Activated naive CD4-positive, alpha-beta T cell treated with anti-CD3 and anti-CD28 coated beads for 36 hours (primary cell): Measurements from ENCODE around the gene OSBP2. TPM values are rescaled to one million over a fixed set of nuclear protein-coding genes. Genes with fewer than 3 reads are reported as not detected.

Experiments used
- CTCF ChIA-PET: fragments of 350-600 bp; sonication (Branson Sonifier 250); formaldehyde crosslinking; loops from one replicate; lab custom pipeline; 2021; ENCODE audit warnings: antibody characterized with exemption; lab: Charles Lee
- DNase-seq: peaks from one replicate; pipeline ENCODE4 v3.0.0-alpha.2; 2020
- H3K27ac Mint-ChIP-seq: one replicate; pipeline ENCODE4 v1.8.0; 2021; ENCODE audit warnings: mild to moderate bottlenecking, mixed read lengths
- H3K27me3 Mint-ChIP-seq: one replicate; pipeline ENCODE4 v1.8.0; 2021; ENCODE audit warnings: low read depth, mixed read lengths
- H3K36me3 Mint-ChIP-seq: one replicate; pipeline ENCODE4 v1.8.0; 2021; ENCODE audit warnings: low read depth, mixed read lengths
- H3K4me1 Mint-ChIP-seq: one replicate; pipeline ENCODE4 v1.8.0; 2021; ENCODE audit warnings: low read depth, mixed read lengths
- H3K4me3 Mint-ChIP-seq: one replicate; pipeline ENCODE4 v1.8.0; 2021; ENCODE audit warnings: mild to moderate bottlenecking, moderate library complexity, mixed read lengths
- H3K9me3 Mint-ChIP-seq: one replicate; pipeline ENCODE4 v1.8.0; 2021; ENCODE audit warnings: mixed read lengths
- intact Hi-C: fragments of 100-400 bp; cut with micrococcal nuclease; formaldehyde crosslinking; loops from one replicate; pipeline ENCODE4 v1.15.1; 2023
- total RNA-seq, 2 experiments: library from RNA; stranded (reverse); gene quantifications; one replicate each; pipeline ENCODE4 v1.2.3, GENCODE V29; 2021

Gene OSBP2
- total RNA-seq, 2 experiments from 2014 or later = 0.81 to 0.89 TPM

DNA sequence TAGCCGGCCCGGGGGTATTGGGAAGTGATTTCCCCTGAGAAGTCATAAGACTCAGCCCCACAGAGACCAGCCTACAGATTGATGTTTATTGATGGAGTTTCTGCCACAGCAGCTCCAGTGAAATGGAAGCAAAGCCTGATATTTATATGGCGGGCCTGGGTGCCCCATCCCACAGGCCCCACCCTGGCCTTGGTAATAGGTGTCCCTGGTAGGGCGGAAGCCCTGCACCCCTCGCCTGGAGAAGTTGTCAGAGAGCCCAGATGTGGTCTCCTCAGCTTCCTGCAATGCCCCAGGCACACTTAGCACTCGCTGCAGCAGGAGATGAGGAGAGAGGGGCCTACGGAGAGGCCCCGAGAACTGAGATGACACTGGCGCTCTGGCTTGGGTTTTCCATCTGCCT lies 166.5 kb downstream of the OSBP2 start:
- Mint-ChIP-seq H3K4me1 (no peaks in the 10 kb centered on the region), H3K36me3 (no peaks in the 10 kb centered on the region), H3K4me3 (no peak overlapping the region), H3K27ac (no peak overlapping the region), H3K27me3 (no peaks in the 10 kb centered on the region), H3K9me3 (no peaks in the 10 kb centered on the region)
- CTCF ChIA-PET = no interaction called here
- no peak for DNase-seq
- intact Hi-C loops = no loop called here

DNA sequence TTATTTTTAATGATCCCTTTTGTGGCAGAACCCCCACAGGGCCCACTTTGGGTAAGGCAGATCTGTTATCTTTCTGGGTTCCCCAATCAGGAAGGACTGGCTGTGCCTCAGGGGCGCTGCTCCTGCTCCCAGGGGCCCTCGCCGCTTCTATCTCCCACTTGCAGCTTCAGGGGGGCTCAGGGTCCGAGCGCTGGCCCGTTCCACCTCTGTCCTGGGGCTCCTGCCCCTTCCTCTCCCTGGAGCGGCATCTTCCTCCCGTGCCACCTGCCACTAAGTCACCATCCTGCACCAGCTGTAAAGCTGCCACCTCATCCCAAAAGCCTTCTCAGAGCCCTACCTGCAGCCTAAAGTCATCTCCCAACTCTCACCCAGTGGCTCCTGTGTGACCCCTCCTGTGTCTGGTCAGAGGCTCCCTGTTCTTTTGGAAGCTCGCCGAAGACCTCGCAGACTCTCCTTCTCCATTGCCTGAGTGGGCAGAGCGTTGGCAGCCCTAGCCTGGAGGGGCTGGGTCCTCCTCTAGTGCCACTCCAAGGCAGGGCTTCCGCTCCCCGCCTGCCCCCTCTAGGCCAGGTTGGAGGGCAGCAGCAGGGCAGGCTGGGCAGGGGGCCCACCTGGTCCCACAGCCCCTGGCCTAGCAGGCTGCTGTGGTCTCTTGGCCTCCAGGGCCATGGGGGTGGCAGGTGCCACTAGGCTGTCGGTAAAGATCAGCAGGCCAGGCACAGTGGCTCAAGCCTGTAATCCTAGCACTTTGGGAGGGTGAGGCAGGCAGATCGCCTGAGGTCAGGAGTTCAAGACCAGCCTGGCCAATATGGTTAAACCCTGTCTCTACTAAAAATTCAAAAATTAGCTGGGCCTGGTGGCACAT lies 167.2 kb downstream of the OSBP2 start:
- CTCF ChIA-PET = no interaction called here
- Mint-ChIP-seq H3K4me3 (no peak overlapping the region), H3K9me3 (no peaks in the 10 kb centered on the region), H3K27ac (no peak overlapping the region), H3K4me1 (no peaks in the 10 kb centered on the region), H3K36me3 (no peaks in the 10 kb centered on the region), H3K27me3 (no peaks in the 10 kb centered on the region)
- intact Hi-C loops = no loop called here
- DNase-seq = no peak

DNA sequence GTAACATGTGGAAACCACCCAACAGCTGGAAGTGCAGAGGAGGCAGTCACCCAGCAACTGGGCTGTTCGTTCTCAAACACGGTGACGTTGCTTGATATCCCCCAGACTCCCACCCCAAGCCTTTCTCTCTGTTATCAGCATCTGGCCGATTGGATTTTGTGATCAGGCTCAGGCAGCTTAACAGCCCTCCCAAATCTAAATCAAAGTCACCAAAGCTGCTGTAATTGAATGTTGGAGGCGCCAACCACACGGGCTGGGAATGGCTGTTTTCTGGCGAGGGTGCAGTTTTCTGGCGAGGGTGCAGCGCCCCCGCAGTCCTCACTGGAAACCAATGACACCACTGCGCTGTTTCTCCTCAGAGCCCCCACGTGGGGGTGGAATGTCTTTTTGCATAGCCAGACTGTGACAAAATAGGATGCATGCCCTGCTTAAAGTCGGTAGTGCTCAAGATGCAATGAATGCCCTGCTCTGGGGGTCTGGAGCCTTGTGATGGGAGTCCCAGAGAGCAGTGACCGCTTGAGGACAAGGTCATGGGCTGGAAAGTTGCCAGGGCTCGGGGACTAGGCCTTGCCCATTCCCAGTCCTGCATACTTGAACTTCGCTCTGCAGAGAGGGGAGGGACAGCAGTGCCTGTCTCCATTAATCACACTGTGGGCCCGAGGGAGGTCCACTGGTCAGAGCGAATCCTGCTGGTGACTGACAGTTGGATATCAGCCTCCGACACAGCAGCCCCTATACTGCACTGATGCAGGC lies 168.6 kb downstream of the OSBP2 start:
- H3K4me3 Mint-ChIP-seq = no peak overlapping the region

DNA sequence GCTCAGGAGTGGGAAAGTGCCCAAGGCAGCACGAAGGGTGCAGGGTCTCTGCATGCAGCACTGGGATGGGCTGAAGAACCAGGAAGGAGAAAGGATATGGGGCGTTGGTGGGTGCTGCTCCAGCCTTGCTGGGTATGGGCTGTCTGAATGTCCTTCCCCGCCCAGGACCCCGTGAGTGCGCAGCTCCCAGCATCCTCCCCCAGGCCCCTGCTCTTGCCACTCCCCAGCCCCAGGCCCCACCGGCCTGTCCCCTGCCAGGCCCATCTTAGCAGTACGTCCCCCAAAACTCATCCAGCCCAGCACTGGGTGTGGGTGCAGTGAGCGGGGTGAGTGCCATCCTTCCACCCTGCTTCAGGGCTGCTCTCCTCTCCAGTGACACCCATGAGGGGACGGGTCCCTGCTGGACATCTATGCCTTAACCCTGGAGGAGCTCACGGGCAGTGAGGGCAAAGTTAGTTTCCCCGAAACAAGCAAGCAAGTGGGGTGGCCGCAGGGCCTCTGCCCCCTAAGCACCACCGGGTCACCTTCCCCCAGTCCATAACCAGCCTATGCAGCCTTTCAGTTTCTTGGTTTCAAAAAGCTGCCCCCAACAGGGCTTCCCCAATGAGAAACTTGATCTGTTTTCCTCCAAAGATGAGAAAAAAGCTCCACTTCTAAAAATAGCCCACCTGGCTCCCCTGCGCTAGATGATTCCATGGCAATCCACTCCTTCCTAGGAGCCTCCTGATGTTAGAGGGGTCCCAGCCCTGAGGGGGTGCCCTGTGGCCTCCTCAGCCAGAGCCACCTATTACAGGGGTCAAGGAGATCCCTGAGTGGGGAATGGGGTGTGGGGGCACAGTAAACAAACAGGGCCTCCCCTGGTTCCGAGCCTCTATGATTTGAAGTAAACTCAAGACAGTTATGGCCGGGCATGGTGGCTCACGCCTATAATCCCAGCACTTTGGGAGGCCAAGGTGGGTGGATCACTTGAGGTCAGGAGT lies 170.1 kb downstream of the OSBP2 start:
- H3K4me3 Mint-ChIP-seq = no peak overlapping the region

More for the DNA sequence above, 168.6 kb downstream of the OSBP2 start:
- Mint-ChIP-seq H3K36me3 (no peaks in the 10 kb centered on the region), H3K27ac (no peak overlapping the region), H3K9me3 (no peaks in the 10 kb centered on the region), H3K27me3 (no peaks in the 10 kb centered on the region), H3K4me1 (no peaks in the 10 kb centered on the region)
- CTCF ChIA-PET = no interaction called here
- intact Hi-C loops = no loop called here
- DNase-seq = no peak

DNA sequence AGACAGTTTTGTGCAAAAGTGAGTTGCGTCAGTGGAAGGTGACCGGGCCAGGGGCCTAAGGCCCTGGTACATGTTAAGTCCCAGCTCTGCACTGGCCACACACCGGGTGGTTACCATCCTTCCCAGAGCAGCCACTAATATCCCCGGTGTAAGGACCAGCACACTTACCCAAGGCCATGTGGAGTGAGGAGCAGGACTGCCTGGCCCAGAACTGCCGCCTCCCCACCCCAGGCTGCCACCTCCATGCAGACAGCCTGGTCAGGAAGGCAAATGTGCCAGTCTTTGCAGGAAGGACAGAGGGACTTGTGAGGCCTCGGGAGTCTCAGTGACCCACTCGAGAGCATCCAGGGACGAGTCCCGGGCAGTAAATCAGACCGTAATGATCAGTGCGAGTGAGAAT lies 171.0 kb downstream of the OSBP2 start:
- Mint-ChIP-seq H3K4me3 (no peak overlapping the region), H3K27me3 (no peaks in the 10 kb centered on the region), H3K27ac (no peak overlapping the region), H3K4me1 (no peaks in the 10 kb centered on the region), H3K36me3 (no peaks in the 10 kb centered on the region), H3K9me3 (no peaks in the 10 kb centered on the region)
- DNase-seq = no peak
- CTCF ChIA-PET = no interaction called here
- intact Hi-C loops = no loop called here

More for the DNA sequence above, 170.1 kb downstream of the OSBP2 start:
- CTCF ChIA-PET = interaction anchor here (0.6 kb wide), 1 partner anchor 56 kb away, joined by 3 read pairs; no protein-coding TSS in a partner anchor
- H3K36me3 Mint-ChIP-seq = no peaks in the 10 kb centered on the region
- intact Hi-C loops = no loop called here
- DNase-seq = no peak
- H3K4me1 Mint-ChIP-seq = no peaks in the 10 kb centered on the region
- no peaks in the 10 kb centered on the region for H3K9me3 Mint-ChIP-seq
- no peaks in the 10 kb centered on the region for H3K27me3 Mint-ChIP-seq
- H3K27ac Mint-ChIP-seq = no peak overlapping the region

DNA sequence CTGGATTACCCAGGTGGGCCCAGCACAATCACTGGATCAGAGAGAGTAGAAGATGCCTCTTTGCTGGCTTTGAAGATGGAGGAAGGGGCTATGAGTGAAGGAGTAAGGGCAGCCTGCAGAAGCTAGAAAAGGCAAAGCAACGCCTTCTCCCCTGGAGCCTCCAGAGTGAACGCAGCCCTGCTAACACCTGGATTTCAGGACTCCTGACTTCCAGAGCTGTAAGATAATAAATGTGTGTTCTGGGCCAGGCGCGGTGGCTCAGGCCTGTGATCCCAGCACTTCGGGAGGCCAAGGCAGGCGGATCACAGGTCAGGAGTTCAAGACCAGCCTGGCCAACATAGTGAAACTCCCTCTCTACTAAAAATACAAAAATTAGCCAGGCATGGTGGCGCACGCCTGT lies 171.5 kb downstream of the OSBP2 start:
- intact Hi-C loops = no loop called here
- Mint-ChIP-seq H3K9me3 (no peaks in the 10 kb centered on the region), H3K27me3 (no peaks in the 10 kb centered on the region), H3K4me3 (no peak overlapping the region), H3K4me1 (no peaks in the 10 kb centered on the region), H3K36me3 (no peaks in the 10 kb centered on the region), H3K27ac (no peak overlapping the region)
- CTCF ChIA-PET = no interaction called here
- no peak for DNase-seq

DNA sequence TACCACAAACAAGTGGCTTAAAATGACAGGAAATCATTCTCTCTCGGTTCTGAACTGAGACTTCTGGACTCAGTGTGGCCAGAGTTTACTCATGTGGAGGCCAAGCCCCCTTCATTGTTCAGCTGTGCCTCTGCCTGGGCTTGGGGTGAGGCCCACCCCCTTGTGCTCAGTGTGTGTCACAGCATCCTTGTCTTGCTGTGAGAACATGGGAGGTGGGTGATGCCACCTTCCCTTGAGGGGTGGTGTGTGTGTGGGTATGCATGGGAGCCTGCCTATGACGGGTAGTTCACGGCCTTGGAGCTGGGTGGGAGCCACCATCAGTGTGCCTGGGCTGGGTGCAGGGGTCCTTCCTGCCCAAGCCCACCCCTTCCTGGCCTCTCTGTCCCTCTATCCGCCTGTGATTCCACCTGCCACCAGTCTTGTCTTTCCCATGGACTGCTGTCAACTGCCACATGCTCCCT lies 172.2 kb downstream of the OSBP2 start:
- CTCF ChIA-PET = interaction anchor here (0.6 kb wide), 1 partner anchor 53 kb away, joined by 3 read pairs; no protein-coding TSS in a partner anchor
- DNase-seq = no peak
- intact Hi-C loops = no loop called here

DNA sequence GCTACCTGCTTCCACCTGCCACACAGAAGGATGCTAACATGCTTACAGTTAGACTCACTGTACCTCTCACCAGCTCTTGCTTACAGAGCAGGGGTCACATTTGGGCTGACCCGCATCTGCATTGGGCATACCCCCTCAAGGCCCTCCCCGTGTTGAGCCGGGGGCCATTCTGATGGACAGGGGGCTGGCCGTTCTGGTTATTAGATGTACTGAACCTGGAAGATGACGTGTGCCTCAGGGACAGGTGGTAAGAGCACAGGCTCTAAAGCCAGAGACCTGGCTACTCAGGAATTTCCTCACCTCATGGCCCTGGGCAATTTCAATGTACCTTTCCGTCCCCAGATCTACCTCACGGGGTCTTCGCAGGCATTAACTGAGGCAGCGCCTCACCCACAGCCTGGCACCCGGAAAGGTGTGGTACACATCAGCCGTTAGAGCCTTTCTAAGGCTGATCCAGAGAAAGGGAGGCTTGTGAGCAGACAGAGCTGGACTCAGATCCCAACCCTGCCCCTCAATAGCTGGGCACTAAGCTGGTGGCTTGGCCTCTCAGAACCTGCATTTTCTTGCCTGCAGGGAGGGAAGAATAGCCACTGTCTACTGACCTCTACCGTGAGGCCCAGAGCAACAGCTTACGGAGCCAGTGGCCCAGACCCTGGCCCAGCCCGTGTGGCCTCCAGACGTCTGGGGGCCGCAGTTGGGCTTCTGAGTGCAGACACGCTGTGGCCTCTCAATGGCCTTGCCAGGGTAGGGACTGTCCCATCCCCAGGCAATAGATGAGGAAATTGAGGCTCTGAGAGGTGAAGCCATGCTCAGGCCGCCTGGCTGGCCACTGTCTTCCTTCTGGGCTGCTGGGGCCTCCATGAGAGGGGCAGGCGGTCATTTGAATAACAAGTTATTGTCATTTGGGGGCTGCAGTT lies 173.3 kb downstream of the OSBP2 start:
- no peaks in the 10 kb centered on the region for H3K9me3 Mint-ChIP-seq
- DNase-seq = no peak
- intact Hi-C loops = no loop called here
- no peaks in the 10 kb centered on the region for H3K4me1 Mint-ChIP-seq
- CTCF ChIA-PET = no interaction called here
- H3K36me3 Mint-ChIP-seq = no peaks in the 10 kb centered on the region
- no peaks in the 10 kb centered on the region for H3K27me3 Mint-ChIP-seq
- no peak overlapping the region for H3K4me3 Mint-ChIP-seq
- H3K27ac Mint-ChIP-seq = no peak overlapping the region

More for the DNA sequence above, 172.2 kb downstream of the OSBP2 start:
- Mint-ChIP-seq H3K27me3 (no peaks in the 10 kb centered on the region), H3K27ac (no peak overlapping the region), H3K36me3 (no peaks in the 10 kb centered on the region), H3K4me1 (no peaks in the 10 kb centered on the region), H3K9me3 (no peaks in the 10 kb centered on the region), H3K4me3 (no peak overlapping the region)

DNA sequence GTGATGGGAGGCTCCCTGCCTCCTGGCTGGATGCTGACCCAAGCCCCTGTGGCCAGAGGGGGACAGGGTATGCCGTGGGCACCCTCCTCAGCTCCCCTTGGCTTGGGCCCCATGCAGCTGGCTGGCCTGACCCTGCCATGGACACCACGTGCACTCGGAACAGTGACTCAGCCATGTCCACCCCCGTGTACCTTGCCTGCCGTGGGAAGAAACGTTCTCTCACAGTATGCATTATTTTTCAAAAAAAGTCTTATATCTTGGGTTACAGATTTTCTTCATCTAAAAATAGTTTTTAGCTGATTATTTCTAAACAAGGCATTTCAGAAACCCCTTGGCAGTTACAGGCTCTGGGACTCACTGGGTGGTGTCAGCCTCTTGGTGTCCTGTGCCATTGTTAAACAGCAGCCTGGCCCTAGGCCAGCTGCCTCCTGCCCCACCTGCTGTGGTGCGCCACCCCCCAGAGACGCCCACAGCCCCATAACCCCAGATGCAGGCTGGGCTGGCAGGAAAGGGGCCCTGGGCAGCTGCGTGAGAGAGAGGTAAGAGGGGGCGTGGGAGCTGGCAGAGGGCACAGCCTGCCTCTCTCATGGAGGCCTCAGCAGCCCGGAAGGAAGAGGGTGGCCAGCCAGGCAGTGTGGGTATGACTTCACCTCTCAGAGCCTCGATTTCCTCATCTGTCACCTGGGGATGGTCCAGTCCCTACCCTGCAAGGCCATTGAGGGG lies 174.2 kb downstream of the OSBP2 start:
- H3K4me3 Mint-ChIP-seq = no peak overlapping the region
- intact Hi-C loops = no loop called here
- no peaks in the 10 kb centered on the region for H3K36me3 Mint-ChIP-seq
- CTCF ChIA-PET = no interaction called here
- no peaks in the 10 kb centered on the region for H3K27me3 Mint-ChIP-seq
- no peaks in the 10 kb centered on the region for H3K4me1 Mint-ChIP-seq
- DNase-seq = no peak
- H3K9me3 Mint-ChIP-seq = no peaks in the 10 kb centered on the region
- no peak overlapping the region for H3K27ac Mint-ChIP-seq

DNA sequence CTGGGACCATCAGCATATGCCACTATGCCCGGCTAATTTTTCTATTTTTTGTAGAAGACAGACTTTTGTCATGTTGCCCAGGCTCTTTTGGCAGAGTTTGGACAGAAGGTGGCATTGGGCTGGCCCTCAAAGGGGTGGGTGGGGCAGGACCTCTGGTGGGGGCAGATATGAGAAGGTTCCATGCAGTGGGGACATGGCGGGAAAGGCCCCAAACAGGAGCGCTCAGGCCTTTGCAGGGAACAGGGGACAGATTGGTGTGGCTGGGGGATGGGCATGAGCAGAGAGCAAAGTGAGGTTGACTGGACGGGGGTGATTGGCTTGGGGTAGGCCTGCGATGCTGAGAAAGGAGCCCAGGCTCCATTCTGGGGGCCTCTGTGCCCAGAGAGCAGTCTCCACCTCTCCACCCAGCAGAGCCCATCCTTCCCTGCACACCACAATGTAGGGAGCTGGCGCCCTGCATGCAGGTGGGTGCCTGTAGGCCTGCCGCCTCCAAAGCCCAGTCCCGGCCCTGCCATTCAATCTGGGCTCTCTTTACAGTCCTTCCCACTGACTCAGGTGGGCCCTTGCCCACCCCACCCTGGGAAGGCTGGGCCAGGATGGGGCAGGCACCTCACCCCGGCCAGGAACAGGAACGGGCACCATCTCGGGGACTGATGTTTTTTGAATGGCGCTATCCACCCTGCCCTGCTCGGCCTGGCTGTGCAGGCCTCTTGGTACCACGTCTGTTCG lies 175.2 kb downstream of the OSBP2 start:
- intact Hi-C loops = no loop called here
- no peak for DNase-seq
- CTCF ChIA-PET = interaction anchor here (0.7 kb wide), 1 partner anchor 25 kb away, joined by 3 read pairs; no protein-coding TSS in a partner anchor
- H3K4me3 Mint-ChIP-seq = no peak overlapping the region
- H3K9me3 Mint-ChIP-seq = no peaks in the 10 kb centered on the region
- H3K27me3 Mint-ChIP-seq = no peaks in the 10 kb centered on the region
- H3K36me3 Mint-ChIP-seq = no peaks in the 10 kb centered on the region
- no peaks in the 10 kb centered on the region for H3K4me1 Mint-ChIP-seq
- no peak overlapping the region for H3K27ac Mint-ChIP-seq
